DMS 273 (cell line): ENCODE data around the gene WNT2.
"Not testable (repeated sequence)": the region's sequence is repeated elsewhere in the genome, so short reads cannot be mapped to it uniquely, and the experiment has no call there.

ENCODE experiments used
- DNase-seq: peaks from one replicate; lab custom pipeline; 2025; ENCODE audit not compliant: unreplicated experiment; lab: John Stamatoyannopoulos, UW

WNT2 gene

GRCh38 chr7:117312593-117313580 lies 10.0 kb downstream of the WNT2 start:
- no peak for DNase-seq

GRCh38 chr7:117308891-117309290 lies 14.0 kb downstream of the WNT2 start:
- DNase-seq = no peak

GRCh38 chr7:117302396-117302795 lies 20.5 kb downstream of the WNT2 start:
- DNase-seq = no peak

GRCh38 chr7:117300506-117300905 lies 22.4 kb downstream of the WNT2 start:
- DNase-seq = not testable (repeated sequence)

- DNase-seq = no peak
Measured at GRCh38 chr7:117297606-117298005, 25.3 kb downstream of the WNT2 start.

- DNase-seq = no peak
Measured at GRCh38 chr7:117296066-117296465, 26.8 kb downstream of the WNT2 start.

GRCh38 chr7:117285826-117286225 lies 37.0 kb downstream of the WNT2 start:
- no peak for DNase-seq

GRCh38 chr7:117284692-117285091 lies 38.2 kb downstream of the WNT2 start:
- no peak for DNase-seq

GRCh38 chr7:117283779-117284178 lies 39.1 kb downstream of the WNT2 start:
- no peak for DNase-seq

GRCh38 chr7:117283371-117283770 lies 39.5 kb downstream of the WNT2 start:
- no peak for DNase-seq

GRCh38 chr7:117282239-117282812 lies 40.5 kb downstream of the WNT2 start:
- DNase-seq = no peak

- DNase-seq = no peak
Measured at GRCh38 chr7:117281562-117281961, 41.3 kb downstream of the WNT2 start.

- DNase-seq = no peak
Measured at GRCh38 chr7:117279931-117280557, 42.8 kb downstream of the WNT2 start.

GRCh38 chr7:117279203-117279602 lies 43.7 kb downstream of the WNT2 start:
- DNase-seq = peak; percentile 15

GRCh38 chr7:117278040-117278439 lies 44.8 kb downstream of the WNT2 start:
- no peak for DNase-seq

GRCh38 chr7:117277576-117277975 lies 45.3 kb downstream of the WNT2 start:
- DNase-seq = no peak

- DNase-seq = no peak
Measured at GRCh38 chr7:117274951-117275350, 47.9 kb downstream of the WNT2 start.

- DNase-seq = no peak
Measured at GRCh38 chr7:117273814-117274225, 49.0 kb downstream of the WNT2 start.

GRCh38 chr7:117273325-117273724 lies 49.5 kb downstream of the WNT2 start:
- no peak for DNase-seq

- DNase-seq = no peak
Measured at GRCh38 chr7:117272017-117272759, 50.7 kb downstream of the WNT2 start.

GRCh38 chr7:117271566-117271965 lies 51.3 kb downstream of the WNT2 start:
- no peak for DNase-seq
